Measurements from ENCODE around the gene TUBB6.

Gene TUBB6

DNA sequence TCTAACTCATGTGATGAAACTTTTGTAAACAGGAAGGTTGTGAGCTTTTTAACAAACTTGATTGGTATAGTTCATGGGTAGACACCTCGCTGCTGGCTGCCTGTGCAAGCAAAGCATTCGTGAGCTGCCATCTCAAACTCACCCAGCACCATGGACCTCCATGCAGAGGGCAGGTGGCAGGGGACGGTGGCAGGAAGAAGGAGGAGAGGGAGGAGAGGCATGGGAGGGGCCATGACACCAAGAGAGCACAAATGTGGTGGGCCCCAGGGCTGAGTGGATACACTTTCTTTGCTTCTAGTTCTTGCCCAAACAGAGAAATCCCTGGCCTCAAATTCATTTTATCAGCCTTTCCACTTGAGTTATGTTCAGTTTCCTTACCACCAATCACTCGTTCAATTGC is 39.9 kb downstream of the TUBB6 start:
- Histone ChIP-seq H3K27me3 (ENCODE audit: control insufficient read depth in 1 of 2, insufficient read depth in 2 of 2, low read length in 2 of 2) (no peaks in the 10 kb centered on the region), H3K9ac (ENCODE audit: low read length) (no peak overlapping the region), H3K27ac (ENCODE audit: low read depth, low read length) (no peak overlapping the region), H3K4me3 (ENCODE audit: low read depth in 1 of 2, low read length in 2 of 2) (no peak overlapping the region), H3K9me3 (ENCODE audit: low read length) (no peaks in the 10 kb centered on the region), H3K36me3 (ENCODE audit: insufficient read depth, low read length) (peaks cover 82% of the 10 kb centered on the region), H3K4me1 (ENCODE audit: insufficient read depth, low read length) (no peaks in the 10 kb centered on the region)

- Histone ChIP-seq H3K9ac (ENCODE audit: low read length) (no peak overlapping the region), H3K4me3 (ENCODE audit: low read depth in 1 of 2, low read length in 2 of 2) (no peak overlapping the region), H3K36me3 (ENCODE audit: insufficient read depth, low read length) (peaks cover 77% of the 10 kb centered on the region), H3K27ac (ENCODE audit: low read depth, low read length) (no peak overlapping the region), H3K4me1 (ENCODE audit: insufficient read depth, low read length) (no peaks in the 10 kb centered on the region), H3K9me3 (ENCODE audit: low read length) (no peaks in the 10 kb centered on the region), H3K27me3 (ENCODE audit: control insufficient read depth in 1 of 2, insufficient read depth in 2 of 2, low read length in 2 of 2) (no peaks in the 10 kb centered on the region)
Measured at GRCh38 chr18:12352188-12352587, 44.1 kb downstream of the TUBB6 start.

GRCh38 chr18:12359515-12359927 is 51.5 kb downstream of the TUBB6 start:
- H3K36me3 ChIP-seq (ENCODE audit: insufficient read depth, low read length): peaks cover 71% of the 10 kb centered on the region

GRCh38 chr18:12361770-12362378 is 53.8 kb downstream of the TUBB6 start:
- Histone ChIP-seq H3K4me1 (ENCODE audit: insufficient read depth, low read length) (peaks cover 15% of the 10 kb centered on the region), H3K36me3 (ENCODE audit: insufficient read depth, low read length) (peaks cover 75% of the 10 kb centered on the region), H3K27me3 (ENCODE audit: control insufficient read depth in 1 of 2, insufficient read depth in 2 of 2, low read length in 2 of 2) (no peaks in the 10 kb centered on the region)

More at GRCh38 chr18:12359515-12359927, 51.5 kb downstream of the TUBB6 start:
- no peaks in the 10 kb centered on the region for H3K27me3 ChIP-seq (ENCODE audit: control insufficient read depth in 1 of 2, insufficient read depth in 2 of 2, low read length in 2 of 2)
- no peak overlapping the region for H3K9ac ChIP-seq (ENCODE audit: low read length)
- H3K9me3 ChIP-seq (ENCODE audit: low read length): no peaks in the 10 kb centered on the region
- no peak overlapping the region for H3K27ac ChIP-seq (ENCODE audit: low read depth, low read length)
- peaks cover 12% of the 10 kb centered on the region for H3K4me1 ChIP-seq (ENCODE audit: insufficient read depth, low read length)
- no peak overlapping the region for H3K4me3 ChIP-seq (ENCODE audit: low read depth in 1 of 2, low read length in 2 of 2)

DNA sequence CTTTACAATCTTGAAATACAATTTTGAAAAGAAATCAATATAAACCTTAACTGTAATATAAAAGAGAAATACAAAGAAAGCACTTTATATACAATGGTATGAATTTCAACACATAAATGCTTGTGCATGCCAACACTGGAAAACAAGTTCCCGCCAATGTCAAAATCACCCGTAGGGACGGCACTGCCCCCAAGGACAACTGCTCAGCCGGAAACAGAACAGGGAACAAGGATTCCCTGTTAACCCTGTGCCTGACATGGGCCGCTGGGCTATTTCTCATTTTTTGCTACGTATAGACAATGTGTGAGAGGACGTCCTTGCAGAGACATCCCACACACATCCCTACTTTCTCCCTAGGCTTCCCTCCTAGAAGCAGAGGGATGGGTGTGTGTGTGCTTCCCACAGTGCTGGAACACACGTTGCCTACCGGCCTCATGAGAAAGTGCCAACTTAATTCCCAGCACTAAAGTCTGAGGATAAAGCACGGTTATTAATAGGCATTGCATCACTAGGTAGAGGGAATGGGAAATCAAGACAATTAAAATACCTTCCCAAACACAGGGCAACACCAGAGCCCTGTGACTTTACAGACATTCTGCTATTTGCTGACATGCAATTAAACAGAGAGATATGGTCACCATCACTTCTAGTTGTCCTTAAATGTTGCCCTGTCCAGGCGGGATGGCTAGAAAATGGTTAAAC is 54.6 kb downstream of the TUBB6 start:
- Histone ChIP-seq H3K9me3 (ENCODE audit: low read length) (no peaks in the 10 kb centered on the region), H3K36me3 (ENCODE audit: insufficient read depth, low read length) (peaks cover 79% of the 10 kb centered on the region), H3K27me3 (ENCODE audit: control insufficient read depth in 1 of 2, insufficient read depth in 2 of 2, low read length in 2 of 2) (no peaks in the 10 kb centered on the region), H3K27ac (ENCODE audit: low read depth, low read length) (no peak overlapping the region), H3K4me1 (ENCODE audit: insufficient read depth, low read length) (peaks cover 15% of the 10 kb centered on the region), H3K4me3 (ENCODE audit: low read depth in 1 of 2, low read length in 2 of 2) (no peak overlapping the region), H3K9ac (ENCODE audit: low read length) (no peak overlapping the region)

More at GRCh38 chr18:12361770-12362378, 53.8 kb downstream of the TUBB6 start:
- no peaks in the 10 kb centered on the region for H3K9me3 ChIP-seq (ENCODE audit: low read length)
- H3K27ac ChIP-seq (ENCODE audit: low read depth, low read length): no peak overlapping the region
- no peak overlapping the region for H3K4me3 ChIP-seq (ENCODE audit: low read depth in 1 of 2, low read length in 2 of 2)
- no peak overlapping the region for H3K9ac ChIP-seq (ENCODE audit: low read length)

DNA sequence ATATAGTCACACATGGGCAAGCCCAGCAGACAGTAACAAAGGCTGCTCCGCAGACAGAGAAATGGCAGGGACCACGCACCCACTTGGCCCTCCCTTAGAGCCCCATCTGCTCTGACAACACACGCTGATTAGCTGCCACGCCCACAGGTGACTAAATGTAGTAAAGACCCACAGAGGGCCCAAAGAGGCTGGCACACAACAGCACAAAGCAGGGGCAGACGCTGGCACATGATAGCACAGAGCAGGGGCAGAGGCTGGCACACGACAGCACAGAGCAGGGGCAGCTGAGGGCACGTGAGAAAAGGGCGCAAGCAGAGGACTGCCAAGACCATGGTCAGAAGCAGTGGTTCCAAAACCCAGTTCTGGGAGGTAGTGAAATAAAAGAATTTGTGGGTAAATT is 58.3 kb downstream of the TUBB6 start:
- Histone ChIP-seq H3K4me3 (ENCODE audit: low read depth in 1 of 2, low read length in 2 of 2) (no peak overlapping the region), H3K36me3 (ENCODE audit: insufficient read depth, low read length) (peaks cover 56% of the 10 kb centered on the region), H3K9ac (ENCODE audit: low read length) (no peak overlapping the region), H3K9me3 (ENCODE audit: low read length) (no peaks in the 10 kb centered on the region), H3K4me1 (ENCODE audit: insufficient read depth, low read length) (peaks cover 15% of the 10 kb centered on the region), H3K27me3 (ENCODE audit: control insufficient read depth in 1 of 2, insufficient read depth in 2 of 2, low read length in 2 of 2) (no peaks in the 10 kb centered on the region), H3K27ac (ENCODE audit: low read depth, low read length) (no peak overlapping the region)

- H3K4me3 ChIP-seq (ENCODE audit: low read depth in 1 of 2, low read length in 2 of 2): no peak overlapping the region
- H3K4me1 ChIP-seq (ENCODE audit: insufficient read depth, low read length): peaks cover 13% of the 10 kb centered on the region
- H3K27ac ChIP-seq (ENCODE audit: low read depth, low read length): no peak overlapping the region
- H3K36me3 ChIP-seq (ENCODE audit: insufficient read depth, low read length): peaks cover 56% of the 10 kb centered on the region
- H3K9ac ChIP-seq (ENCODE audit: low read length): no peak overlapping the region
- H3K27me3 ChIP-seq (ENCODE audit: control insufficient read depth in 1 of 2, insufficient read depth in 2 of 2, low read length in 2 of 2): no peaks in the 10 kb centered on the region
- H3K9me3 ChIP-seq (ENCODE audit: low read length): no peaks in the 10 kb centered on the region
Measured at GRCh38 chr18:12366784-12367183, 58.7 kb downstream of the TUBB6 start.

DNA sequence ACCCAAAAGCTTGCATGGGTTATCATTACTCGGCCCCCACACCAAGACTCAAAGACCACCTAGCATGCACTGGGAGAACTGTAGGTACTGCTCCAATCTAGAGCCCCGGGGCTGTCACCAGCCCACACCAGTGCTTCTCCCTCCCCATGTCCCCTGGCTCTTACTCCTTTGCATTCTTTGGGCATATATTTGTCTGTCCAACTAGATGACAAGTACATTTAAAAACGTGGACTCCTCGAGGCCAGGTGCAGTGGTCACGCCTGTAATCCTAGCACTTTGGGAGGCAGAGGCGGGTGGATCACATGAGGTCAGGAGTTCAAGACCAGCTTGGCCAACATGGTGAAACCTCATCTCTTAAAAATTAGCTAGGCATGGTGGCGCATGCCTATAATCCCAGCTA is 61.2 kb downstream of the TUBB6 start:
- H3K27ac ChIP-seq (ENCODE audit: low read depth, low read length): no peak overlapping the region
- no peak overlapping the region for H3K4me3 ChIP-seq (ENCODE audit: low read depth in 1 of 2, low read length in 2 of 2)
- H3K9me3 ChIP-seq (ENCODE audit: low read length): no peaks in the 10 kb centered on the region
- no peak overlapping the region for H3K9ac ChIP-seq (ENCODE audit: low read length)
- no peaks in the 10 kb centered on the region for H3K27me3 ChIP-seq (ENCODE audit: control insufficient read depth in 1 of 2, insufficient read depth in 2 of 2, low read length in 2 of 2)
- H3K36me3 ChIP-seq (ENCODE audit: insufficient read depth, low read length): peaks cover 39% of the 10 kb centered on the region
- peaks cover 11% of the 10 kb centered on the region for H3K4me1 ChIP-seq (ENCODE audit: insufficient read depth, low read length)

DNA sequence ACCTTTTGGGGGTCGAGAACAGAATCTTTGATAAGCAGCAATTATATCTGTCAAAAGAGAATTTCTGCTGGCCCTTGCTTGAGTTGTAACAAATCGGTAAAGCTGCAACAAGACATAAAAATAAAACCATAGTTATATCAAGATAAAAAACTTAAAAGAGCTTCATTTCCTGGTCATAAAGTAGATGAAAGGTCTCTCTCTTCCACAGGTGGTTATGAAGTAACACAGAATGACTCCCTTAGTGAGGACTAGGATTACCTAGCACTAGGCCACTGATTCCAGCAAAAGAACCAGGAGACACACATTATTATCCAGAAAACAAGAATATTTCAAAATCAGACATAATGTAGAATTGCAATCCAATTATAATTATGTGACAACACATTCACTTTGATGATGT is 63.5 kb downstream of the TUBB6 start:
- no peak overlapping the region for H3K9ac ChIP-seq (ENCODE audit: low read length)
- peaks cover 20% of the 10 kb centered on the region for H3K4me1 ChIP-seq (ENCODE audit: insufficient read depth, low read length)
- H3K9me3 ChIP-seq (ENCODE audit: low read length): no peaks in the 10 kb centered on the region
- no peaks in the 10 kb centered on the region for H3K27me3 ChIP-seq (ENCODE audit: control insufficient read depth in 1 of 2, insufficient read depth in 2 of 2, low read length in 2 of 2)
- no peak overlapping the region for H3K4me3 ChIP-seq (ENCODE audit: low read depth in 1 of 2, low read length in 2 of 2)
- no peak overlapping the region for H3K27ac ChIP-seq (ENCODE audit: low read depth, low read length)
- peaks cover 21% of the 10 kb centered on the region for H3K36me3 ChIP-seq (ENCODE audit: insufficient read depth, low read length)

GRCh38 chr18:12372406-12372805 is 64.4 kb downstream of the TUBB6 start:
- no peak overlapping the region for H3K4me3 ChIP-seq (ENCODE audit: low read depth in 1 of 2, low read length in 2 of 2)
- H3K9ac ChIP-seq (ENCODE audit: low read length): no peak overlapping the region
- no peaks in the 10 kb centered on the region for H3K27me3 ChIP-seq (ENCODE audit: control insufficient read depth in 1 of 2, insufficient read depth in 2 of 2, low read length in 2 of 2)
- H3K4me1 ChIP-seq (ENCODE audit: insufficient read depth, low read length): peaks cover 20% of the 10 kb centered on the region
- peaks cover 14% of the 10 kb centered on the region for H3K36me3 ChIP-seq (ENCODE audit: insufficient read depth, low read length)
- H3K9me3 ChIP-seq (ENCODE audit: low read length): no peaks in the 10 kb centered on the region
- H3K27ac ChIP-seq (ENCODE audit: low read depth, low read length): no peak overlapping the region

DNA sequence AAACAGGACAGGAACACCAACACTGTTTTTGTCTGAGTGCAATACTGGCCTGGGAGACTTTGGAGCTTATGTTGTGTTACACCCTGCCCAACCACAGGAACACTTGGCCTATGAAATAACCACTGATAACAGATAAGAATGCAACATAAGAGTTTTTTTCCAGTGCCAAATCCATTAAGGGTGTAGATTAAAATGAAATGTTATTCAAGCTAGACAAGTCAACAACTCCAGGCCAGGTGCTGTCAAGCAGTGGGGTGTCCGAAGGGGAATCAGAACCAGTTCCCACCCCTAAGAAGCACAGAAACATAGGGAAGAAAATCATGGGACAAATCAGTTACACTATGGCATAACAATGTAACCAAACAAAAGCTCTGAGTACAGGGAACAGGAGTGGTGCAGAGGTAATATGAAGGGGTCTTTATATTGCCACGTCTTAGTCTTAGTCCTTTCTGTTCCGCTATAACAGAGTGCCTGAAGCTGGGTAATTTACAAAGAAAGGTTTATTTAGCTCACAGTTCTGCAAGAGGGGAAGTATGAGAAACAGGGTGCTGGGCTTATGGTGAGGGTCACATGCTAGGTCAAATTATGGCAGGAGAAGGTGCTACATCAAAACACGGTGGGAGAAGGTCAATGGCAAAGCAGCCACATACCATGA is 65.2 kb downstream of the TUBB6 start:
- H3K4me1 ChIP-seq (ENCODE audit: insufficient read depth, low read length): peaks cover 20% of the 10 kb centered on the region
- no peak overlapping the region for H3K9ac ChIP-seq (ENCODE audit: low read length)
- H3K4me3 ChIP-seq (ENCODE audit: low read depth in 1 of 2, low read length in 2 of 2): no peak overlapping the region
- no peak overlapping the region for H3K27ac ChIP-seq (ENCODE audit: low read depth, low read length)
- no peaks in the 10 kb centered on the region for H3K9me3 ChIP-seq (ENCODE audit: low read length)
- H3K36me3 ChIP-seq (ENCODE audit: insufficient read depth, low read length): peaks cover 14% of the 10 kb centered on the region
- no peaks in the 10 kb centered on the region for H3K27me3 ChIP-seq (ENCODE audit: control insufficient read depth in 1 of 2, insufficient read depth in 2 of 2, low read length in 2 of 2)

All from muscle layer of colon (tissue), 2 donors.